RWPE2 (cell line): ENCODE measurements around the gene COLEC12.
A peak's percentile ranks its signal among the peaks of the same experiment; 100 is the strongest.

Experiments
- ATAC-seq: fragments of 200-7000 bp; cut with Tn5 transposase; 3 replicates; pipeline ENCODE4 v1.9.1; 2021; ENCODE audit warnings: low read depth
- DNase-seq: peaks from one replicate; pipeline ENCODE4 v3.0.0-alpha.2; 2020; ENCODE audit warnings: low spot score
- H3K27ac ChIP-seq: fragments of 450-650 bp; 2 replicates; pipeline ENCODE4 v1.5.1; 2017; ENCODE audit warnings: mild to moderate bottlenecking; ENCODE audit not compliant: poor library complexity, severe bottlenecking
- H3K27me3 ChIP-seq: fragments of 250-450 bp; sonication (Bioruptor Pico); 2 replicates; pipeline ENCODE4 v1.5.1; 2021; ENCODE audit warnings: mild to moderate bottlenecking, moderate library complexity; ENCODE audit not compliant: insufficient read depth, poor library complexity, severe bottlenecking
- H3K36me3 ChIP-seq: fragments of 250-450 bp; sonication (Bioruptor Pico); 2 replicates; pipeline ENCODE4 v1.5.1; 2020; ENCODE audit warnings: low read depth, mild to moderate bottlenecking, moderate library complexity
- H3K4me1 ChIP-seq: fragments of 250-450 bp; sonication (Bioruptor Pico); 2 replicates; pipeline ENCODE4 v1.5.1; 2021; ENCODE audit warnings: mild to moderate bottlenecking, moderate library complexity; ENCODE audit not compliant: insufficient read depth, poor library complexity, severe bottlenecking
- H3K4me3 ChIP-seq: fragments of 250-450 bp; sonication (Bioruptor Pico); 2 replicates; pipeline ENCODE4 v1.5.1; 2021; ENCODE audit warnings: mild to moderate bottlenecking, moderate library complexity; ENCODE audit not compliant: severe bottlenecking
- H3K9me3 ChIP-seq: fragments of 250-450 bp; sonication (Bioruptor Pico); 2 replicates; pipeline ENCODE4 v1.5.1; 2021; ENCODE audit warnings: mild to moderate bottlenecking, moderate library complexity; ENCODE audit not compliant: severe bottlenecking
- CTCF ChIP-seq: fragments of 450-650 bp; IDR thresholded peaks from one replicate; pipeline ENCODE4 v1.5.1; 2017; ENCODE audit warnings: mild to moderate bottlenecking, moderate library complexity; ENCODE audit not compliant: poor library complexity, severe bottlenecking

Gene COLEC12

GRCh38 chr18:506801-507200 lies 6.3 kb upstream of the COLEC12 start:
- no peak for TF ChIP-seq CTCF
- Histone ChIP-seq H3K36me3 (no peaks in the 10 kb centered on the region), H3K9me3 (no peaks in the 10 kb centered on the region), H3K4me3 (no peak overlapping the region), H3K27me3 (no peaks in the 10 kb centered on the region), H3K27ac (no peak overlapping the region), H3K4me1 (no peaks in the 10 kb centered on the region)
- ATAC-seq = no peak
- DNase-seq = no peak

GRCh38 chr18:506264-506663 lies 5.8 kb upstream of the COLEC12 start:
- ATAC-seq (no peak), DNase-seq (no peak)
- no peaks in the 10 kb centered on the region for H3K36me3 ChIP-seq
- no peak for TF ChIP-seq CTCF
- H3K4me3 ChIP-seq = no peak overlapping the region
- no peaks in the 10 kb centered on the region for H3K4me1 ChIP-seq
- no peaks in the 10 kb centered on the region for H3K9me3 ChIP-seq
- peaks cover 3% of the 10 kb centered on the region for H3K27me3 ChIP-seq
- no peak overlapping the region for H3K27ac ChIP-seq

- no peaks in the 10 kb centered on the region for H3K9me3 ChIP-seq
- H3K4me3 ChIP-seq = no peak overlapping the region
- no peaks in the 10 kb centered on the region for H3K4me1 ChIP-seq
- ATAC-seq = no peak
- no peaks in the 10 kb centered on the region for H3K36me3 ChIP-seq
- no peak for TF ChIP-seq CTCF
- H3K27me3 ChIP-seq = peaks cover 9% of the 10 kb centered on the region
- no peak for DNase-seq
- H3K27ac ChIP-seq = no peak overlapping the region
Observed at GRCh38 chr18:505483-506122, 5.1 kb upstream of the COLEC12 start.

- DNase-seq = no peak
- no peak for ATAC-seq
- Histone ChIP-seq H3K4me3 (no peak overlapping the region), H3K4me1 (peaks cover 4% of the 10 kb centered on the region), H3K36me3 (no peaks in the 10 kb centered on the region), H3K9me3 (no peaks in the 10 kb centered on the region), H3K27ac (no peak overlapping the region), H3K27me3 (peaks cover 37% of the 10 kb centered on the region)
- TF ChIP-seq CTCF = no peak
Observed at GRCh38 chr18:501406-501714, 859 bp upstream of the COLEC12 start.

- Histone ChIP-seq H3K4me3 (peak overlapping the region; percentile 13), H3K27me3 (peaks cover 40% of the 10 kb centered on the region), H3K36me3 (no peaks in the 10 kb centered on the region), H3K4me1 (peaks cover 4% of the 10 kb centered on the region), H3K27ac (no peak overlapping the region), H3K9me3 (no peaks in the 10 kb centered on the region)
- DNase-seq (no peak), ATAC-seq (peak; percentile 34; the same call in 2 of the 3 replicates)
- no peak for TF ChIP-seq CTCF
Observed at GRCh38 chr18:499776-500631, 497 bp downstream of the COLEC12 start.
